Activated CD4-positive, alpha-beta T cell treated with anti-CD3 and anti-CD28 coated beads, Interleukin-10, Interleukin-2, amounts not matched to agents 100 ng/mL and 50 ng/mL, durations not matched to agents 16 hours and 8 hours (primary cell): Measurements from ENCODE around the gene UBE2G1.
A peak's percentile ranks its signal among the peaks of the same experiment; 100 is the strongest.

Source experiments
- DNase-seq: peaks from one replicate; pipeline ENCODE4 v3.0.0-alpha.2; 2020

The UBE2G1 gene

DNA sequence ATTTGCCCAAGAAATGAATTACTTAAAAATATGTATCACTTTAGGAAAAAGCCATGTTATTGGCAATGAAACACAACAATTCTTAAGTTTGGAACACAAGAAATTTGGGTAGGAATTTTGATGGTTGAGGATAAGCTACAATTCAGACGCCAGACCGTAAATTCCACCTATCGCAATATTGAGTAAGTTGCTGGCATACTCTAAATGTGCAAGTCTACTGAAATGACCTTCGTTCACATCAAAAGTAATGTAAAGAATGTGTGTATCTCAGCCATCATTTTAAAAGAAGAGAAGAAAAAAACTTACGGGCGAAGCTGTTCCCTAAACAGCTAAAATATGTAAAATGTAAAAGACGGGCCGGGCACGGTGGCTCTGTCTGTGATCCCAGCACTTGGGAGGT lies 33.4 kb downstream of the UBE2G1 start:
- no peak for DNase-seq

DNA sequence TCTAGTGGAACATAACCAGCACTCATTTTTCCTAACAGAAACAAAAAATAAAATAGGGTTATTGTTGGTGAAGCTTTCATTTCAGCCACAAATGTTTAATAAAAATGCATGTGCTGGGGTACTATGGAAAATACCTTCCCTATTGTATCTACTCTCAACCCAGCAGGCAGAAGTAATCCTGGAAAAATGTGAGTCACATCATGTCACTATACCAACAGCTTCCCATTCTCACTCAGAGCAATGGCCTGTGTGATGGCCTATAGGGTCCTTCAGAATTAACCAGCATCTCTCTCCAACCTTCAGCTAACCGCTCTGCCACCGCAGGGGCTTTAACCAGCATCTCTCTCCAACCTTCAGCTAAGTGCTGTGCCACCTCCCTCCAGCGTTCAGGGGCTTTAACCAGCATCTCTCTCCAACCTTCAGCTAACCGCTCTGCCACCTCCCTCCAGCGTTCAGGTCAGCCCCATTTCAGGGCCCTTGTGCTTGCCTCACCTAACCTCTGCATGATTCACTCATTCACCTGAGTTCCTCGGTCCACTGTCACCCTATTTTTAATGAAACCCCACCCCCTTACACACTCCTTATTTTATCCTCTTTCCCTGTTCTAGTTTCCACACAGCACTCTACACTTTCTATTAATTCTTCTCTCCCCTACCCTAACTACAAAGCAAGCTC lies 34.0 kb downstream of the UBE2G1 start:
- DNase-seq, result no peak

DNA sequence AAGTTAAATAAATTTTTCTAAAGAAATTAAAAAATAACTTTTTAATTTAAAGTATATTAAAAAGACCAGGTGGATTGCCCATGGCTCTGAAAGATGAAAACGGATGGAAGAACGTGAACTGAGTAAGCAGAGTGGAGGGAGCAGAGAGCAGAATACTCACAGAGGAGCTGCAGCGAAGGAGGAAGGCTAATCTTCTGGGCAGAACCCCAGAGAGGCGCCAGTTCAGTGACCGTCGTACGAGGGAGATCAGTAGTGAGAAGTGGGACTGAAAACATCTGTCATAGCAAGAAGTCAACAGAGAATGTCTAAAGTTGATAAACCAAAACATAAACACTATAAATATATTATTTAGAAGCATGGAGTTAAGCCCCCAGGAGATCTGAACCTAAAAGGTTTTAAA lies 34.9 kb downstream of the UBE2G1 start:
- DNase-seq, result no peak

DNA sequence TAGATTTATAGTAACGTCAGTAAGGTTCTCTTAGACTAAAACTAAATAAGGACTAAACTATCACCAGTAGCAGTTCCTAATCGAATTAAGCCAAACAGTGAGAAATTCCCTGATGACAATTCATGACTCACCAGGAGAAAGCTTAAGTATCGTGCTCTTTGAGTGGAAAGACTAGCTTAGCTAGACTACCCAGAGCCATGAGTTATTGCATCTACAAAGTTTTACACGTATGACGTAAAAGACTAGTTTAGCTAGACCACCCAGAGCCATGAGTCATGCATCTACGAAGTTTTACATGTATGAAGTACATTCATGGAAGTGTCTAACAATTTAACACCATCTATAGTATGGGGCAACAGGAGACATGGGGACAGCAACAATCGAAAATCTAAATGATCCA lies 36.6 kb downstream of the UBE2G1 start:
- no peak for DNase-seq

DNA sequence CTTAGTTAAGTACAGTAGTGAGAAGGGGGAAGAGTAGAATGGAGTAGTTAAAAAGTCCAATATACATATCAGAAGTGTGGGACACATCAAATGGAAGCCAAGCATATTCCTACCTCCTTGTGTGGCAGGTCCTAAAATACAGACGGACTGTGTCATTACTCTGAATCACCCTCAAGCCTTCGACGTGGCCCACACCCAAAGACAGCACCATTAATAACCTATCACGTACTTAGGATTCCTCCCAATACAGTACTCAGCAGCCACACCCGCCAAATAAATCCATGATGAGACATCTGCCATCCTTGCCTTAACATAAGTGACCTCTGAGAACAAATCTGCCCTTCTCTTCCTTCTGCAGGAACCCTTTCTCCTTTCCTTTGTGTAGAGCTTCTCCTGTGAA lies 38.9 kb downstream of the UBE2G1 start:
- no peak for DNase-seq

DNA sequence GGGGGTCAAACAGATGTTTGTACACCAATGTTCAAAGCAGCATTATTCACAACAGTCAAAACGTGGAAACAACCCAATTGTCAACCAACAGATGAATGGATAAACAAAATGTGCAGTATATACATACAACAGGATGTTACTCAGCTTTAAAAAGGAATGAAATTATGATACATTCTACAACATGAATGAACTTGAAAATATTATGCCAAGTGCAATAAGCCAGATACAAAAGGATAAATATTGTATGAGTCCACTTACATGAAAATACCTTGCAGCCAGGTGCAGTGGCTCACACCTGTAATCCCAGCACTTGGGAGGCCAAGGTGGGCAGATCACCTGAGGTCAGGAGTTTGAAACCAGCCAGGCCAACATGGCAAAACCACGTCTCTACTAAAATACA lies 39.9 kb downstream of the UBE2G1 start:
- DNase-seq, result no peak

DNA sequence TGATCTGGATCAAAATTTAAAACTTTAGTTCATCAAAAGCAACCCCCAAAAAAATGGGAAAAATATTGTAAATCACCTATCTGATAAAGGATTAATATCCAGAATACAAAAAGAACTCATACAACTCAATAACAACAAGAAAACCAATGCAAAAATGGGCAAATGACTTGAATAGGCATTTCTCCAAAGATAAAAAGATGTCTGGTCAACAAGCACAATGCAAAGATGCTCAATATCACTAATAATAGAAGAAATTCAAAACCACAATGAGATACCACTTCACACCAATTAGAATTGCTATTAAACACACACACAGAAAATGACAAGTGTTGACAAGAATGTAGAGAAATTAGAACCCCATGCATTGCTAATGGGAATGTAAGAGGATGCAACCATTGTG lies 40.4 kb downstream of the UBE2G1 start:
- no peak for DNase-seq

DNA sequence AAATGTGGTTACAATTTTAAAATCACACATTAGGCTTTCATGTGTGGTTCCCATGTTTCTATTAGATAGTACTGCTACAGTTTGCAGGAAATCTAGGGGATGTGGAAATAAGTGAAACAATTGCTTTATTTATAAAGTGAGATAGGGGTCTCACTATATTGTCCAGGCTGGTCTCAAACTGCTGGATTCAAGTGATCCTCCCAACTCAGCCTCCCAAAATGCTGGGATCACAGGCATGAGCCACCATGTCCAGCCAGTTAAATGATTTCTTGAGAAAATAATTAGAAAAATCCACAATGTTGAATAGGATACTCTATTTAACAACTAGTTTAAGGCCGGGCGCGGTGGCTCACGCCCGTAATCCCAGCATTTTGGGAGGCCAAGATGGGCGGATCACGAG lies 42.0 kb downstream of the UBE2G1 start:
- DNase-seq, result no peak

DNA sequence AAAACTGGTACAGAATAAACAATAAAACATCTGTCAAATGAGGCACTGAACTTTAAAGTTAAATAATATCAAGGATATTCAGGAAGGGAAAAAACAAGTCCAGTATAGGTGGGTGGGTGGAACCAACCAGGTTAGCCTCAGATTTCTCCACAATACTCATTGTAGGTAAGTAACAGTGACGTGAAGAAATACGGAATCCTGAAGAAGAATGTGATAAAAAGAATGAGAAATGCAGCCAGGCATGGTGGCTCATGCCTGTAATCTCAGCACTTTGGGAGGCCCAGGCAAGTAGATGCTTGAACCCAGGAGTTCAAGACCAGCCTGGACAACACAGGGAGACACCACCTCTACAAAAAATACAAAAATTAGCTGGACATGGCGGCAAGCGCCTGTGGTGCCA lies 47.3 kb downstream of the UBE2G1 start:
- no peak for DNase-seq

DNA sequence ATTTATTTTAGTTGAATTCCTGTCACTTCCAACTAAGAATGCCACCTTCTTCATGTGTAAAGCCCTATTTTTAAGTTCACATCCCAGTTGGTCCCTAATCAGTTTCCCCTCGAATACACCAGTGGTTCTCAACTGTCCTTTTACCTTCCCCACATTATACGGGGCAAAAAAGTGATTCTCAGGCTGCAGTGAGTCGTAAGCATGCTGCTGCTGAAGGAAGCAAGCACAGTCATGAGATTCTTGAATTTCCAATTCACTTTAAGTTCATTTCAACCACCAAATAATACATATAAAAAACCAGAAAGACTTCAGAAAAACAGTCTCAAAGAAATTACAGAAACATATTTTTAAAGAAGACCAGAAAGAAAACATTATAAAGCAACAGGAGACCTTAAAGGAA lies 47.9 kb downstream of the UBE2G1 start:
- DNase-seq, result no peak

DNA sequence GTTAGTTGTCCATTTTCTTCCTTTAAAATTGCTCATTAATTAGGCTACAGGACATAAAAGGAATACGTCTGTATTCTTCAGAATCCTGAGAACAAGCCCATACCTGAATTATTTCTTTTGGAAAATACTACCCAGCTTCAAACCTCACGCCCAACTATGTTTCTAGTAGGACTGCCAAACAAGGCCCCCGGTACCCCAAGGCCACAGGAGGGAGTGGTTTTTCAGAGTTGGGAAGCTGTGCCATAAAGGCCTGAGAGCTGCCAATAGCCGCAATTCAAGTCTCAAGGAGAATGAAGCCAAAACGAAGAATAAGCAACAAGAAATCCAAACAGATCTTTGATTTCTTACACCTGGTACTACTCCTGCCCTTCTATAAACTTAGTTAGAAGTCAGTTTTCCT lies 48.3 kb downstream of the UBE2G1 start:
- no peak for DNase-seq

DNA sequence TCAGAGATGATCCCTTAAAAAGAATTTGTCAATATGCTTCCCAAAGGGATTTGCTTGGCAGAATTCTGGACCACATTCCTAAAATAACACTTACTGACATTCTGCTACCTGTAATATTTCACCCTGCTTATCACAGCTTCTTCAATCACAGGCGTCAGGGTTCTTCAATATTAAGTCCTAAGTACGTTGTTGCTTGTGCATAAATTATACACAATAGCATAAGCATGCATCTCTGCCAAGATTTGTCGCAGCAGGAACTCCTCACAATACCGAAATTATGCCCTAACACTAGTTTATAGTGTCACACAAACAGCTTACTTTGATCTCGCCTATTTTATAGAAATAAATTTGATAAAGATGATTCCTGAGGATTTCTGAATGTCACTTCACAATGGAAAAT lies 48.9 kb downstream of the UBE2G1 start:
- no peak for DNase-seq

DNA sequence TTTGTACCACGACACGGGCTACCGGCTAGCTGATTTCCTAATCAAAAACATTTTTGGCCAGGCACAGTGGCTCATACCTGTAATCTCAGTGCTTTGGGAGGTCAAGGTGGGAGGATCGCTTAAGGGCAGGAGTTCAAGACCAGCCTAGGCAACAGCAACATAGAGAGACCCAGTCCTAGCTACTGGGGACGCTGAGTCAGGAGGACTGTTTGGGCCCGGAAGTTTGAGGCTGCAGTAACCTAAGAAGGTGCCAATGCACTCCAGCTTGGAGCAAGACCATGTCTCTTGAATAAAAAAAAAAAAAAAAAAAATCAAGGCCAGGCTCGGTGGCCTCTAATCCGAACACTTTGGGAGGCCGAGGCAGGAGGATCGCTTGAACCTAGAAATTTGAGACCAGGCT lies 49.8 kb downstream of the UBE2G1 start:
- no peak for DNase-seq

DNA sequence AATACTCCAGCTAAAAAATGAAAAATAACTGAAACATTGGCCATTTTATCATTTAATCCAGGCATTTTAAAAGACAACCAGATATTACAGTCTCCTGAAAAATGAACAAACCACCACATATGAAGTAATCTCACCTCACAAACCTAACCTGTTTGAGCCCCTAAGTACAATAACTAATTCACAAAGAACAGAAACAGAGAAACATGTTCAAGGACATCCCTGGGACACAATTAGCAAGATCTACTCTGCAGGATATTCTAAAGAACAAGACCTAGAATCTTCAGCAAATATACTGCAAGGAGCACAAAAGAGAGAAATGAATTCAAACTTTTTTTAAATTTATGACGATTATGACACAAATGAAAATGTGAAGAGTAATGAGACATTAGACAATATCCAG lies 51.9 kb downstream of the UBE2G1 start:
- no peak for DNase-seq

DNA sequence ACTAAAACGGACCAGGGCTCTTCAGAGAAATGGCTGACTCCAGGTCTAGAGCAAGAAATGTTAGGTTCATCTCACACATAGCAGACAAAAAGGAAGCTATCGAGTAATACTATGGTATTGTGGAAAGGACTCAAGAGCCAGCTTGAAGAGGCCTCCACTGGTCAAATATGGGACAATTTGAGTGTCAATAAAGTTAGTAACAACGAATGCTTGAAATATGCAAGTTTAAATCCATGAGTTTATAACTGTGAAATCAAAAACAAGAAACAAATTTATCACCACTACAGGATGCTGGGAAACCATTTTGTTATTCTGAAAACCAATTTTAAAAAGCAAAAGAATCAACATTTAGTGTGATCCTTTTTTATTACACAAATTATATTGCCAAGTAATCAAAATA lies 52.3 kb downstream of the UBE2G1 start:
- DNase-seq, result no peak

DNA sequence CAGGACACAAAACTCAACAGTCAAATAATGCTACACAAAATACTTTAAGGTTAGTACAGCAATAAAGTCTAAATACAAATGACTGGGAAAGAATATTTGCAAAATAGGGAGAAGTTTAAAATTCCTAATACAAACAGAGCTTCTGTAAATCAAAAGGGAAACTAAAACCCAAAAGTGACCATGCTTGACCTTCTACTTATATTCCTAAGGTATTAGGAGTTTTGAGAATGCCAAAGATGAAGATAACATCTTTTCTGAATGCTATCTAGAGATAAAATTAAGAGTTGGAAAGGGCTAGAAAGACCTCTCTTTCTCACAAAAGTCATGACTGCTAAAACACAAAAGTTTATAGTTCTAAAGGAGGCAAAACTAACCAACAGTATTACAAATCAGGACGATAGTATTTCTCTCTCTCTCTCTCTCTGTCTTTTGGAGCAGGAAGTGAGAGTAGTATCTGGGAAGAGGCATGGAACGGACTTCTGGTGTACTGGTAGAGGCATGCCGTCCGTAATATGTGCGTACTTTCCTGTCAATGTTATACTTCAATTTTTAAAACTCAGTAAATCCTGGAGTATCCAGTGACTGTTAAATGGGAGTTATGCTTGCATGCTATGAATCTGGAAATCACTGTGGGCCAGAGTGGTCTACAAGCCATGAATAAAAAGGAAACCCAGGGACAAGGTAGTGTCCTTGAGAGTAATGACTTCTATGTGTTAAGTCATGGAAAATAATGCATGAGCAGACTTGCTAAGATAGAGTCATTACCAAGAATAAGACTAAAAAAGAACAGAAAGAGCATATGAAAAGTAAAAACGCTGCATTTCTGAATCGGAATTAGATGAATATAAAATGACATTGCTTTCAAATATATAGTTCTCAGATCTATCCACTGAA lies 53.0 kb downstream of the UBE2G1 start:
- no peak for DNase-seq

DNA sequence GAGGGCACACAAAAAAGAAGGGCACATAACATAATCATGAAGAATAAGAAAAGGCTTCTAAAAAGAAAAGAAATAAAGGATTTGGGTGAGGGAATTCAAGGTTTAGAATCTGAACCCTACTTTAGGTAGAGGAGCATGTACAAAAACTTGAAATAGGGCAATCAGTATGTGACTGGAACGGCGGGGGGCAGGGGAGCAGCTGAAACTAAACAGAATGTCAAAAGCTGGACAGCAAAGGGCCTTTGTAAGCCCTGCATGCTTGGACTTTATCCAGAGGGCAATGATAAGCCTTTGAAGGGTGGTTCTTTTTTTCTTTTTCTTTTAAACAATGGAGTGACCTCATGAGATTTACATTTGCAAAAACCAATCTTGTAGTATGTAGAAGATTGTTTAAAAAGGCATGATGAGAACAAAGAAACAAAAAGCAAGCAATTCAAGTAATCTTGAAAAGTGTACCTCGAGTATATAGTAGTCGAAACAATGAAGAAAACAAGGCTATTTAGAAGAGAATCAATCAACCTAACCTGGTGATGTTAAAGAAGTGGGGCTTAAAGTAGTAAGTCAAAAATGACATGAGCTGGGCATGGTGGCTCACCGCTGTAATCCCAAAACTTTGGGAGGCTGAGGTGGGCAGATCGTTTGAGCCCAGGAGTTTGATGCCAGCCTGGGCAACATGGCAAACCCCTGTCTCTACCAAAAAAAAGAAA lies 56.0 kb downstream of the UBE2G1 start:
- no peak for DNase-seq

DNA sequence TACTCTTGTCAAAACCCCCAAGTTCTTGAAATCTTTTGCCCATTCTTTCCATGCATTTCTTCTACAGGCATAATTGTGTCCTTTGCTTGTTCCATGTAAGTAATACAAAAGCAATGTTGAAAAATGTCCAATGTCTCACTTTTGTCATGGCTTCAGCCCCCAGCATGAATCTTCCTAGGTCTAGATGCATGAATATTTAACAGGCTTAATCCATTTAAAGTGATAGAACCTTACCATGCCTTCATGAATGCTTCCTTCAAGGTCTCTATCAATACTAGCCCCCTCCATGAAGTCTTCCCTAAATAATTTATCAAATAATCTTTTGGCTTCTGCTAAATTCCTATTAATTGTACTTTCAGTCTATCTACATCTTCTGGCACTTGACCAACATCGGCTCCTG lies 56.6 kb downstream of the UBE2G1 start:
- DNase-seq, result no peak

DNA sequence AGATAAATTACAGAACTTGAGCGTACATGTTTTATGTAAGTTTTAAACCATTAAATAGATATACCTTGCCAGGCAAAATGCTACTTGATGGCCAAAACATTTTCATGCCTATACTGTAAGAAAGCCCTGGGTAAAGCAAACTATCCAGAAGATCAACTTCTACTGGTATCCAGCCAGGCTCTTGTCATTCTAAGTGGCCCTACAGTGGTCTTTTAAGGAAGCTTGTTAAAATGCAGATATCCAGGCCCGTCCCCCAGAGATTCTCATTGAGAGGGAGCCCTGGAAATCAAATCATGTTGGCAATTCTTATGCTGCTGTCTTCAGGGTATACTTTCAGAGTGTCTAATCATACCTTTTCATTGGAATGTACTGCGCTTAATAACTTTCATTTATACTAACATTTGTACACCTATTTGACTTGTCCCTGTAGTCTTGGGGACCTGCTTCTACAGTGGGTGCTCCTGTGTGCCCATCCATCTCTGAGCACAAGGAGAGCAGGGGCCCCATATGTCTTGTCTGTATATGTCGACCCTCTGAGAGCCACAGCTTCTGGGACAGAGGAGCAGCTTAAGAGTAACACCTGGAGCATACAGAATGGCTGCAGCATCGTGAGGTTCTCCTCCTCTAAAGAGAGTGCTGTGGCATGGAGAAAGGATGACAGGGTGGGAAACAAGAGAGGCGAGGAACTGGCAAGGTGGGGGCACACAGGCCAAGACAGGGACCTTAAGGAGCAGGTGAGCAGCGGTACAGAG lies 59.1 kb downstream of the UBE2G1 start:
- no peak for DNase-seq

DNA sequence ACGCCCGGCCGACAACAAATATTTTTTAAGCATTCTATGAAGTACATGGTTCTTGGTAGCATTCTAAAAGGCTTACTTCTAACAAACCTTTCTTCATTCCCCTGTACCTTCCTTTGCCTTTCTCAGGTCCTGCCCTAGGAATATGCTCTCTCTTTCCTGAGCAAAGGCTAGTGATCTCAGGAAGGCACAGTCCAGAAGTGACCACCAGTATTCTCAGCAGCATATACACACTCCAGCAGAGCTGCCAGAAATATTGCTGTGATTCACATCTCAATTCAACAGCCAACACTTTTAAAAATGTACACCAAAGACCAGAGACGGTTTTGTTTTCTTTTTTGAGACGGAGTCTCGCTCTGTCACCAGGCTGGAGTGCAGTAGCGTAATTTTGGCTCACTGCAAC lies 61.3 kb downstream of the UBE2G1 start:
- no peak for DNase-seq

DNA sequence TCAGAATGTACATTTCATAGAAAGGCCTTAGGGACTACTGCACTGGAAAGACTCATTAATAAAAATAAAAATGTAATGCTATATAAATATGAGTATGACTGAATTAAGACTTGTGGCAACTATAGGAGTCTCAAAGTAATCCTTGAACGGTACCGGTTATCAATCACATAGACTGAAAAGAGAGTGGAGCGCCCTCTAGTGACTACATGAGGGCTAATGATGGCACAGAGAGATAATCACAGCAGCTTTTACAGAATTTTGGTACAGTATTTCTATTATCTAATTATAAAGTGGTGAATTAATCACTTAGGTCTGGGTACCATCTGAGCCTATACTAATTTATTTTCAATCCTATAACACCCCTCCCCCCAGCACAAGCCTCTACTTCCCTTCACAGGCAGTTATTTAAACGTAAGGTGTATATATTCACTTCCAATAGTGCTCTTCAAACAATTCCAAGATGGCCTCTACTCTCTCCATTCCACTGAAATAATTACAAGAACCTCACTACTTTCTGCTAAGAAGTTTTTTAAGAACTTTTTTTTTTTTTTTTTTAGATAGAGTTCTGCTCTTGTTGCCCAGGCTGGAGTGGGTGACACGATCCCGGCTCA lies 62.0 kb downstream of the UBE2G1 start:
- DNase-seq, result peak; percentile 65

DNA sequence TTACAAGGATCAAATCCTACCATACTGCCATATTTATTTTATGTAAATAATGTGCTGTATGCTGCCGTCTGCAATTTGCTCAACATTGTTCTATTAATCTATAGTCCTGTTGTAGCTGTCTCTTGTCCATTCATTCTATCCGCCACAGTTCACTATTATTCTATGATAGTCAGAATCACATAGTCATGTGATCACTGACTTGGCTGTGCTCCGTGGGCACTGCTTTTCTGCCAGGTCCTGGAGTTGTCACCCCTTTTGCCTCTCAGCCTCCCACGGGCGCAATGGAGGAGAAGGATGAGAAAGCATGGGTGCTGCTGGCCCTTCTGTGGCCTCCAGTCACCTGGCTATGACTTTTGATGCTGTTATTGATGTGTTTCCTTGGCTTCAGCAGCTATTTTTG lies 65.4 kb downstream of the UBE2G1 start:
- DNase-seq, result no peak

DNA sequence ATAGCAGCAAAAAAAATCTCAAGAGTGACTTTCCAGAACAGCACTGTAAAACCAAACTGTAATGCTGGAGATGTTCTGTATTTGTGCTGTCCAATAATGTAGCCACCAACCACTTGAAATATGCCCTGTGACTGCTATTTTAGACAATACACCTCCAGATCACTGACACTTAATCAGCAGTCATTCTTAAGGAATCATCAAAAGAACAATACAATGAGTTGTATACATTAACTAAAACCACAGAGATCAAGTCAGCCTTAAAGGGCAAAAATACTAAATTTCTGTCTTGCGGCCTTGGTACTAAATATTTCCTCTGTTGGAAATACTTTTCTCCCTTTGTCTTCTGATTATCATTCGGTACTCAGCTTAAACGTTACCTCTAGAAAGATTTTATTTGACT lies 69.1 kb downstream of the UBE2G1 start:
- no peak for DNase-seq
